MM.1S (cell line): ENCODE measurements around the gene ABCG8.

Experiments
- DNase-seq: peaks from one replicate; pipeline ENCODE4 v3.0.0-alpha.2; 2015
- H2AFZ ChIP-seq: fragments of 300-600 bp; sonication (generic); 2 replicates; pipeline ENCODE4 v1.6.0; 2016; ENCODE audit warnings: antibody characterized with exemption, low read length
- H3F3A ChIP-seq: fragments of 300-600 bp; sonication (generic); 2 replicates; pipeline ENCODE4 v1.6.1; 2016; ENCODE audit warnings: mild to moderate bottlenecking, antibody characterized with exemption, low read length, moderate library complexity, mixed read lengths; ENCODE audit not compliant: insufficient read depth
- H3K27ac ChIP-seq: fragments of 300-600 bp; sonication (generic); 2 replicates; pipeline ENCODE4 v1.5.1; 2016; ENCODE audit warnings: mild to moderate bottlenecking, low read length
- H3K27me3 ChIP-seq: fragments of 300-600 bp; sonication (generic); replicated peaks from 2 replicates; pipeline ENCODE4 v1.6.0; 2016; ENCODE audit warnings: low read length; ENCODE audit not compliant: insufficient read depth
- H3K36me3 ChIP-seq: fragments of 300-600 bp; sonication (generic); replicated peaks from 2 replicates; pipeline ENCODE4 v1.6.1; 2016; ENCODE audit warnings: mild to moderate bottlenecking, low read length, mixed read lengths; ENCODE audit not compliant: insufficient read depth
- H3K4me1 ChIP-seq: fragments of 300-600 bp; sonication (generic); 2 replicates; pipeline ENCODE4 v1.6.1; 2016; ENCODE audit warnings: low read length, mixed read lengths
- H3K4me2 ChIP-seq: fragments of 300-600 bp; sonication (generic); 2 replicates; pipeline ENCODE4 v1.6.0; 2016; ENCODE audit warnings: low read depth, low read length
- H3K4me3 ChIP-seq: fragments of 300-600 bp; sonication (generic); 2 replicates; pipeline ENCODE4 v1.5.1; 2016; ENCODE audit warnings: low read length, mixed read lengths
- H3K79me2 ChIP-seq: fragments of 300-600 bp; sonication (generic); 2 replicates; pipeline ENCODE4 v1.6.1; 2016; ENCODE audit warnings: mixed run types, low read length, mixed read lengths
- H3K9ac ChIP-seq: fragments of 300-600 bp; sonication (generic); 2 replicates; pipeline ENCODE4 v1.6.1; 2016; ENCODE audit warnings: low read length, mixed read lengths
- H3K9me2 ChIP-seq: fragments of 300-600 bp; sonication (generic); replicated peaks from 2 replicates; pipeline ENCODE4 v1.6.1; 2016; ENCODE audit warnings: mild to moderate bottlenecking, low read length, mixed read lengths; ENCODE audit not compliant: insufficient read depth
- H3K9me3 ChIP-seq: fragments of 300-600 bp; sonication (generic); replicated peaks from 2 replicates; pipeline ENCODE4 v1.6.1; 2016; ENCODE audit warnings: mild to moderate bottlenecking, low read length, mixed read lengths; ENCODE audit not compliant: insufficient read depth
- H4K20me1 ChIP-seq: fragments of 300-600 bp; sonication (generic); 2 replicates; pipeline ENCODE4 v1.6.1; 2016; ENCODE audit warnings: mild to moderate bottlenecking, low read length, moderate library complexity, mixed read lengths; ENCODE audit not compliant: insufficient read depth
- CTCF ChIP-seq: fragments of 300-600 bp; sonication (generic); IDR thresholded peaks from 2 replicates; pipeline ENCODE4 v1.5.1; 2016; ENCODE audit warnings: antibody characterized with exemption, low read length, mixed read lengths
- EZH2 ChIP-seq: fragments of 300-600 bp; sonication (generic); optimal IDR thresholded peaks from 2 replicates; pipeline ENCODE3; 2017; ENCODE audit warnings: low read depth, mild to moderate bottlenecking, antibody characterized with exemption, low read length, mixed read lengths
- EZH2phosphoT487 ChIP-seq: fragments of 300-600 bp; sonication (generic); IDR thresholded peaks from 2 replicates; pipeline ENCODE4 v1.6.1; 2018; ENCODE audit warnings: antibody characterized with exemption, low read length

ABCG8 gene

GRCh38 chr2:43880471-43880870 lies 41.7 kb downstream of the ABCG8 start:
- Histone ChIP-seq H3K4me2 (no peak overlapping the region), H3K4me1 (no peaks in the 10 kb centered on the region), H3K9me3 (no peaks in the 10 kb centered on the region), H3K9ac (no peak overlapping the region), H3F3A (no peaks in the 10 kb centered on the region), H3K27me3 (no peaks in the 10 kb centered on the region), H3K4me3 (no peak overlapping the region), H3K9me2 (no peaks in the 10 kb centered on the region), H3K79me2 (no peaks in the 10 kb centered on the region), H4K20me1 (no peaks in the 10 kb centered on the region), H3K27ac (no peak overlapping the region), H2AFZ (no peak overlapping the region), H3K36me3 (no peaks in the 10 kb centered on the region)
- no peak for DNase-seq
- TF ChIP-seq EZH2phosphoT487 (no peak), CTCF (no peak), EZH2 (no peak)

- Histone ChIP-seq H3K79me2 (no peaks in the 10 kb centered on the region), H3K9ac (no peak overlapping the region), H3K4me1 (no peaks in the 10 kb centered on the region), H3K27me3 (no peaks in the 10 kb centered on the region), H2AFZ (no peak overlapping the region), H3K4me2 (no peak overlapping the region), H4K20me1 (no peaks in the 10 kb centered on the region), H3K9me3 (no peaks in the 10 kb centered on the region), H3K4me3 (no peak overlapping the region), H3F3A (no peaks in the 10 kb centered on the region), H3K36me3 (no peaks in the 10 kb centered on the region), H3K9me2 (no peaks in the 10 kb centered on the region), H3K27ac (no peak overlapping the region)
- no peak for TF ChIP-seq CTCF
- TF ChIP-seq EZH2phosphoT487, result no peak
- TF ChIP-seq EZH2, result no peak
- no peak for DNase-seq
Measured at GRCh38 chr2:43880952-43881351, 42.2 kb downstream of the ABCG8 start.

GRCh38 chr2:43882312-43882711 lies 43.5 kb downstream of the ABCG8 start:
- no peak for DNase-seq
- Histone ChIP-seq H3K9me2 (no peaks in the 10 kb centered on the region), H3K4me3 (no peak overlapping the region), H3K9ac (no peak overlapping the region), H3F3A (no peaks in the 10 kb centered on the region), H3K4me1 (no peaks in the 10 kb centered on the region), H3K9me3 (no peaks in the 10 kb centered on the region), H3K79me2 (no peaks in the 10 kb centered on the region), H3K4me2 (no peak overlapping the region), H3K27ac (no peak overlapping the region), H3K36me3 (no peaks in the 10 kb centered on the region; the same call in 1 of the 2 replicates), H3K27me3 (no peaks in the 10 kb centered on the region), H2AFZ (no peak overlapping the region), H4K20me1 (no peaks in the 10 kb centered on the region)
- no peak for TF ChIP-seq EZH2phosphoT487

- Histone ChIP-seq H3K36me3 (peaks cover 11% of the 10 kb centered on the region), H3F3A (no peaks in the 10 kb centered on the region), H3K9me3 (no peaks in the 10 kb centered on the region), H4K20me1 (no peaks in the 10 kb centered on the region), H3K27ac (no peak overlapping the region), H3K4me3 (no peak overlapping the region), H3K27me3 (no peaks in the 10 kb centered on the region), H3K4me2 (no peak overlapping the region), H2AFZ (no peak overlapping the region), H3K79me2 (no peaks in the 10 kb centered on the region), H3K9me2 (no peaks in the 10 kb centered on the region), H3K9ac (no peak overlapping the region), H3K4me1 (no peaks in the 10 kb centered on the region)
- no peak for TF ChIP-seq EZH2
- TF ChIP-seq CTCF, result no peak
- no peak for TF ChIP-seq EZH2phosphoT487
- no peak for DNase-seq
Measured at GRCh38 chr2:43884689-43885088, 45.9 kb downstream of the ABCG8 start.
